Measurements from ENCODE around the gene NBEAL1.

NBEAL1 gene

GRCh38 chr2:203045867-203046266, 31.2 kb downstream of the NBEAL1 start:
- no peaks in the 10 kb centered on the region for H3K9me3 ChIP-seq (ENCODE audit: insufficient read depth, low read depth, low read length)
- no peak overlapping the region for H3K4me2 ChIP-seq (ENCODE audit: low read depth, low read length, poor library complexity, severe bottlenecking)
- TF ChIP-seq EZH2phosphoT487 (IDR thresholded peaks at IDR 0.05; ENCODE audit: borderline replicate concordance) = no peak
- no peak for TF ChIP-seq CTCF (conservative IDR thresholded peaks at IDR 0.05; ENCODE audit: low read length)
- H2AFZ ChIP-seq (ENCODE audit: low read length) = no peak overlapping the region
- H3K36me3 ChIP-seq (ENCODE audit: insufficient read depth, low read length) = no peaks in the 10 kb centered on the region; the same call in 1 of the 2 replicates
- H3K4me1 ChIP-seq (ENCODE audit: insufficient read depth, low read length, poor library complexity, severe bottlenecking) = no peaks in the 10 kb centered on the region
- H3K79me2 ChIP-seq (ENCODE audit: insufficient read depth, low read length) = no peaks in the 10 kb centered on the region
- no peaks in the 10 kb centered on the region for H3K9me2 ChIP-seq (replicated peaks; ENCODE audit: low read depth, low read length)
- H3K27me3 ChIP-seq (ENCODE audit: insufficient read depth, low read length, poor library complexity, severe bottlenecking) = no peaks in the 10 kb centered on the region
- no peaks in the 10 kb centered on the region for H3F3A ChIP-seq (ENCODE audit: low read depth)
- H3K4me3 ChIP-seq (ENCODE audit: low read length, poor library complexity, severe bottlenecking) = no peak overlapping the region
- no peak overlapping the region for H3K9ac ChIP-seq (ENCODE audit: low read depth, low read length, poor library complexity, severe bottlenecking)
- no peaks in the 10 kb centered on the region for H4K20me1 ChIP-seq (ENCODE audit: insufficient read depth, low read length, poor library complexity, severe bottlenecking)

GRCh38 chr2:203052539-203052938, 37.9 kb downstream of the NBEAL1 start:
- no peak overlapping the region for H2AFZ ChIP-seq (ENCODE audit: low read length)
- no peaks in the 10 kb centered on the region for H3K9me3 ChIP-seq (ENCODE audit: insufficient read depth, low read depth, low read length)
- no peaks in the 10 kb centered on the region for H3F3A ChIP-seq (ENCODE audit: low read depth)
- no peak overlapping the region for H3K4me3 ChIP-seq (ENCODE audit: low read length, poor library complexity, severe bottlenecking)
- no peaks in the 10 kb centered on the region for H4K20me1 ChIP-seq (ENCODE audit: insufficient read depth, low read length, poor library complexity, severe bottlenecking)
- H3K9me2 ChIP-seq (replicated peaks; ENCODE audit: low read depth, low read length) = no peaks in the 10 kb centered on the region
- H3K4me1 ChIP-seq (ENCODE audit: insufficient read depth, low read length, poor library complexity, severe bottlenecking) = no peaks in the 10 kb centered on the region
- no peak for TF ChIP-seq EZH2phosphoT487 (IDR thresholded peaks at IDR 0.05; ENCODE audit: borderline replicate concordance)
- no peak for TF ChIP-seq CTCF (conservative IDR thresholded peaks at IDR 0.05; ENCODE audit: low read length)
- no peak overlapping the region for H3K9ac ChIP-seq (ENCODE audit: low read depth, low read length, poor library complexity, severe bottlenecking)
- no peaks in the 10 kb centered on the region for H3K27me3 ChIP-seq (ENCODE audit: insufficient read depth, low read length, poor library complexity, severe bottlenecking)
- no peak overlapping the region for H3K4me2 ChIP-seq (ENCODE audit: low read depth, low read length, poor library complexity, severe bottlenecking)
- H3K36me3 ChIP-seq (ENCODE audit: insufficient read depth, low read length) = peaks cover 4% of the 10 kb centered on the region; the same call in 1 of the 2 replicates
- H3K79me2 ChIP-seq (ENCODE audit: insufficient read depth, low read length) = no peaks in the 10 kb centered on the region

- no peaks in the 10 kb centered on the region for H4K20me1 ChIP-seq (ENCODE audit: insufficient read depth, low read length, poor library complexity, severe bottlenecking)
- no peaks in the 10 kb centered on the region for H3K4me1 ChIP-seq (ENCODE audit: insufficient read depth, low read length, poor library complexity, severe bottlenecking)
- TF ChIP-seq EZH2phosphoT487 (IDR thresholded peaks at IDR 0.05; ENCODE audit: borderline replicate concordance) = no peak
- TF ChIP-seq CTCF (conservative IDR thresholded peaks at IDR 0.05; ENCODE audit: low read length) = no peak
- no peak overlapping the region for H3K4me2 ChIP-seq (ENCODE audit: low read depth, low read length, poor library complexity, severe bottlenecking)
- H3K79me2 ChIP-seq (ENCODE audit: insufficient read depth, low read length) = no peaks in the 10 kb centered on the region
- H3K9me3 ChIP-seq (ENCODE audit: insufficient read depth, low read depth, low read length) = no peaks in the 10 kb centered on the region
- no peak overlapping the region for H3K9ac ChIP-seq (ENCODE audit: low read depth, low read length, poor library complexity, severe bottlenecking)
- H3K27me3 ChIP-seq (ENCODE audit: insufficient read depth, low read length, poor library complexity, severe bottlenecking) = no peaks in the 10 kb centered on the region
- H2AFZ ChIP-seq (ENCODE audit: low read length) = no peak overlapping the region
- no peaks in the 10 kb centered on the region for H3F3A ChIP-seq (ENCODE audit: low read depth)
- H3K4me3 ChIP-seq (ENCODE audit: low read length, poor library complexity, severe bottlenecking) = no peak overlapping the region
- no peaks in the 10 kb centered on the region; the same call in 1 of the 2 replicates for H3K36me3 ChIP-seq (ENCODE audit: insufficient read depth, low read length)
- no peaks in the 10 kb centered on the region for H3K9me2 ChIP-seq (replicated peaks; ENCODE audit: low read depth, low read length)
These were observed 45.0 kb downstream of the NBEAL1 start for GRCh38 chr2:203059567-203060240.
